H1 (cell line): Measurements from ENCODE around the gene GIMAP2. TPM values are rescaled to one million over a fixed set of nuclear protein-coding genes. Genes with fewer than 3 reads are reported as not detected.

Experiments
- CTCF ChIA-PET: fragments of 300-600 bp; sonication (Branson Sonifier 250); formaldehyde crosslinking; loops from one replicate; lab custom pipeline; 2021; ENCODE audit not compliant: partially characterized antibody; lab: Charles Lee
- POLR2A ChIA-PET: fragments of 300-600 bp; sonication (Branson Sonifier 250); formaldehyde crosslinking; loops from one replicate; lab custom pipeline; 2021; ENCODE audit warnings: inconsistent platforms; ENCODE audit not compliant: partially characterized antibody; lab: Charles Lee
- DNase-seq, 2 experiments: peaks; one replicate each; pipeline versions ENCODE4 v3.0.0 to v3.0.0-alpha.2; 2010 to 2022; ENCODE audit warnings: low spot score in 2 of 2, low read depth in 1 of 2, mixed read lengths in 1 of 2
- FAIRE-seq: peaks from 2 replicates; lab custom pipeline; 2011; peaks lifted over from hg19 to GRCh38; lab: Jason Lieb, UNC
- H2AFZ ChIP-seq: 2 replicates; pipeline ENCODE4 v1.8.1; 2012; ENCODE audit warnings: low read length, inconsistent platforms
- H2AK5ac ChIP-seq: 2 replicates; pipeline ENCODE4 v1.6.1; 2013; ENCODE audit warnings: low read depth, low read length
- H2BK120ac ChIP-seq: replicated peaks from 2 replicates; pipeline ENCODE3; 2013; ENCODE audit warnings: low read depth, low read length, inconsistent platforms
- H2BK12ac ChIP-seq: 2 replicates; pipeline ENCODE4 v1.6.1; 2013; ENCODE audit warnings: low read depth, low read length
- H2BK15ac ChIP-seq: 2 replicates; pipeline ENCODE4 v1.6.1; 2013; ENCODE audit warnings: low read length
- H2BK20ac ChIP-seq: 2 replicates; pipeline ENCODE4 v1.6.1; 2013; ENCODE audit warnings: low read length
- H2BK5ac ChIP-seq: 2 replicates; pipeline ENCODE4 v1.6.1; 2013; ENCODE audit warnings: low read depth, low read length
- H3K14ac ChIP-seq: 2 replicates; pipeline ENCODE4 v1.6.1; 2013; ENCODE audit warnings: inconsistent platforms; ENCODE audit not compliant: insufficient read length
- H3K18ac ChIP-seq: 2 replicates; pipeline ENCODE4 v1.6.1; 2013; ENCODE audit warnings: low read length; ENCODE audit errors: extremely low read depth
- H3K23ac ChIP-seq: 2 replicates; pipeline ENCODE4 v1.6.1; 2013; ENCODE audit warnings: inconsistent platforms; ENCODE audit not compliant: insufficient read length
- H3K23me2 ChIP-seq: 2 replicates; pipeline ENCODE4 v1.6.1; 2013; ENCODE audit warnings: low read depth, low read length
- H3K27ac ChIP-seq: 2 replicates; pipeline ENCODE4 v1.6.1; 2011; ENCODE audit warnings: low read depth, low read length, inconsistent platforms
- H3K27me3 ChIP-seq, 4 experiments: replicated peaks in 1 of 4; 1 replicate in 1 of 4; 2 replicates in 3 of 4; pipeline versions ENCODE4 v1.6.1 to v1.8.1; 2011 to 2013; ENCODE audit warnings: low read length in 3 of 4, mild to moderate bottlenecking in 3 of 4, inconsistent platforms in 2 of 4, mixed read lengths in 2 of 4, moderate library complexity in 1 of 4; ENCODE audit not compliant: control insufficient read depth in 3 of 4, insufficient read depth in 3 of 4; ENCODE audit errors: extremely low read depth in 1 of 4
- H3K36me3 ChIP-seq, 4 experiments: 2 replicates each; pipeline versions ENCODE4 v1.6.1 to v1.8.1; 2011 to 2013; ENCODE audit warnings: mild to moderate bottlenecking in 4 of 4, low read length in 3 of 4, moderate library complexity in 2 of 4, control low read depth in 1 of 4, inconsistent platforms in 1 of 4; ENCODE audit not compliant: insufficient read depth in 4 of 4, control insufficient read depth in 2 of 4
- H3K4ac ChIP-seq: replicated peaks from 2 replicates; pipeline ENCODE3; 2013; ENCODE audit warnings: low read length, low read depth, mixed read lengths, inconsistent platforms; ENCODE audit not compliant: insufficient read length
- H3K4me1 ChIP-seq, 4 experiments: replicated peaks in 1 of 4; 1 replicate in 1 of 4; 2 replicates in 3 of 4; pipeline versions ENCODE4 v1.6.1 to v1.8.1; 2011 to 2013; ENCODE audit warnings: low read length in 3 of 4, inconsistent platforms in 2 of 4, mixed read lengths in 1 of 4; ENCODE audit not compliant: insufficient read depth in 4 of 4, control insufficient read depth in 3 of 4
- H3K4me2 ChIP-seq, 2 experiments: 2 replicates each; pipeline versions ENCODE4 v1.6.1 to v1.8.1; 2011 to 2013; ENCODE audit warnings: low read depth in 2 of 2, low read length in 2 of 2, control low read depth in 1 of 2, inconsistent platforms in 1 of 2, mild to moderate bottlenecking in 1 of 2; ENCODE audit not compliant: insufficient read depth in 1 of 2
- H3K4me3 ChIP-seq, 4 experiments: fragments of 200-600, 300-600 bp in 1 of 4; sonication (generic), shearing (Covaris generic), sonication (Bioruptor Twin) in 1 of 4; 2 replicates each; pipeline versions ENCODE4 v1.5.1 to v1.8.1; 2011 to 2016; ENCODE audit warnings: low read length in 4 of 4, low read depth in 3 of 4, control low read depth in 2 of 4, inconsistent platforms in 2 of 4, mild to moderate bottlenecking in 2 of 4, mixed read lengths in 1 of 4, moderate library complexity in 1 of 4; ENCODE audit not compliant: insufficient read depth in 2 of 4; ENCODE audit errors: extremely low read depth in 1 of 4
- H3K56ac ChIP-seq: replicated peaks from 2 replicates; pipeline ENCODE3; 2013; ENCODE audit warnings: low read depth, mild to moderate bottlenecking, mixed read lengths, low read length, inconsistent platforms; ENCODE audit not compliant: insufficient read length
- H3K79me1 ChIP-seq: 2 replicates; pipeline ENCODE4 v1.6.1; 2013; ENCODE audit warnings: low read depth, low read length, control low read depth
- H3K79me2 ChIP-seq, 2 experiments: 2 replicates each; pipeline versions ENCODE4 v1.6.1 to v1.8.1; 2012 to 2013; ENCODE audit warnings: low read length in 2 of 2, mild to moderate bottlenecking in 2 of 2, inconsistent platforms in 1 of 2; ENCODE audit not compliant: insufficient read depth in 2 of 2, control insufficient read depth in 1 of 2
- H3K9ac ChIP-seq, 4 experiments: replicated peaks in 1 of 4; 1 replicate in 1 of 4; 2 replicates in 3 of 4; pipeline versions ENCODE4 v1.6.1 to v1.8.1; 2011 to 2013; ENCODE audit warnings: low read depth in 3 of 4, low read length in 3 of 4, control low read depth in 2 of 4, mild to moderate bottlenecking in 2 of 4, moderate library complexity in 2 of 4, inconsistent platforms in 1 of 4; ENCODE audit errors: extremely low read depth in 1 of 4
- H3K9me3 ChIP-seq, 2 experiments: 2 replicates each; pipeline versions ENCODE4 v1.6.1 to v1.8.1; 2012 to 2013; ENCODE audit warnings: mild to moderate bottlenecking in 2 of 2, moderate library complexity in 2 of 2, control low read depth in 1 of 2, inconsistent platforms in 1 of 2, low read depth in 1 of 2, low read length in 1 of 2, mixed read lengths in 1 of 2; ENCODE audit not compliant: insufficient read depth in 2 of 2
- H4K20me1 ChIP-seq, 2 experiments: replicated peaks in 1 of 2; 2 replicates each; pipeline versions ENCODE3 to v1.8.1; 2011 to 2013; ENCODE audit warnings: inconsistent platforms in 2 of 2, low read length in 2 of 2, mild to moderate bottlenecking in 1 of 2; ENCODE audit not compliant: insufficient read depth in 2 of 2, control insufficient read depth in 1 of 2
- H4K5ac ChIP-seq: 2 replicates; pipeline ENCODE4 v1.6.1; 2013; ENCODE audit warnings: low read length, low read depth, mixed read lengths, inconsistent platforms; ENCODE audit not compliant: insufficient read length
- H4K8ac ChIP-seq: 2 replicates; pipeline ENCODE4 v1.8.0; 2013; ENCODE audit warnings: mild to moderate bottlenecking, moderate library complexity, low read length, inconsistent platforms; ENCODE audit not compliant: insufficient read depth; ENCODE audit errors: extremely low read depth
- H4K91ac ChIP-seq: replicated peaks from 2 replicates; pipeline ENCODE3; 2013; ENCODE audit warnings: low read length, mixed read lengths, inconsistent platforms; ENCODE audit not compliant: insufficient read length
- ASH2L ChIP-seq: fragments of 200-600, 300-600 bp; sonication (generic); IDR thresholded peaks from one replicate; pipeline ENCODE4 v1.7.1; 2017; ENCODE audit warnings: low read length
- RNF2 ChIP-seq: fragments of 200-900, 300-1000 bp; sonication (generic); IDR thresholded peaks from 2 replicates; pipeline ENCODE4 v1.7.1; 2016; ENCODE audit warnings: borderline replicate concordance, low read depth, mild to moderate bottlenecking, antibody characterized with exemption, low read length; ENCODE audit not compliant: poor library complexity, severe bottlenecking; ENCODE audit errors: missing control alignments
- SP1 ChIP-seq: IDR thresholded peaks from 2 replicates; pipeline ENCODE4 v1.6.1; 2011; ENCODE audit warnings: low read depth, low read length
- TCF12 ChIP-seq: IDR thresholded peaks from 2 replicates; pipeline ENCODE4 v1.6.1; 2011; ENCODE audit warnings: low read depth, mild to moderate bottlenecking, low read length
- USF2 ChIP-seq: IDR thresholded peaks from 2 replicates; pipeline ENCODE4 v1.6.1; 2011; ENCODE audit warnings: low read length, improper control_type of control experiment
- WGBS, 2 experiments: shearing (Covaris generic) in 1 of 2; methylation state at CpG; one replicate each; pipeline versions ENCODE4 v1.1.6 to v1.1.7; 2013 to 2015; ENCODE audit warnings: low lambda C conversion rate in 2 of 2, mixed read lengths in 2 of 2, inconsistent platforms in 1 of 2, low coverage in 1 of 2, missing lambda C conversion rate in 1 of 2; ENCODE audit not compliant: insufficient replicate concordance in 2 of 2, insufficient coverage in 1 of 2, insufficient read length in 1 of 2; ENCODE audit errors: extremely low coverage in 1 of 2, missing lambda C conversion rate in 1 of 2; 5-methylcytosine and 5-hydroxymethylcytosine counted together
- polyA plus RNA-seq, 7 experiments: library from polyadenylated mRNA; depleted of rRNA in 3 of 7; stranded (reverse) in 5 of 7; unstranded in 2 of 7; fragments of >200 nt in 5 of 7; fragments of 200-250 nt in 2 of 7; gene quantifications; 1 replicate in 5 of 7; 2 replicates in 1 of 7; 4 replicates in 1 of 7; pipeline versions ENCODE4 v1.2.1 to v1.2.3, GENCODE V29; 2011 to 2013; ENCODE audit warnings: missing spikeins in 2 of 7, mixed read lengths in 2 of 7
- total RNA-seq: library from RNA; stranded (reverse); fragmentation: NEBNext Ultra II Directional; extraction: Animal tissue kit (Norgen Biotek cat#: 25700); gene quantifications from 2 replicates; pipeline ENCODE4 v1.2.1, GENCODE V29; 2021

Gene GIMAP2
- total and polyA plus RNA-seq, 2 of the 8 experiments (the other 6 are each of a cell fraction or from before 2014, with no cell fraction given) = not detected

GRCh38 chr7:150716939-150717338, 31.4 kb downstream of the GIMAP2 start:
- no peak overlapping the region for H3K14ac ChIP-seq
- no peak overlapping the region for H3K9ac ChIP-seq
- no peak overlapping the region for H2BK120ac ChIP-seq
- no peak overlapping the region for H3K18ac ChIP-seq
- ChIA-PET POLR2A (no interaction called here), CTCF (interaction anchor here (1.2 to 1.5 kb wide), 2 partner anchors 28 to 268 kb away, joined by 4 to 5 read pairs; no protein-coding TSS in a partner anchor)
- no peak overlapping the region for H4K8ac ChIP-seq
- H3K9me3 ChIP-seq = no peaks in the 10 kb centered on the region; a peak in 1 of 4 replicates
- DNase-seq (no peak), FAIRE-seq (no peak)
- H4K91ac ChIP-seq = no peak overlapping the region
- no peak overlapping the region for H2BK15ac ChIP-seq
- no peak overlapping the region for H3K27ac ChIP-seq
- no peak overlapping the region for H2AK5ac ChIP-seq
- no peaks in the 10 kb centered on the region for H3K23me2 ChIP-seq
- H2BK20ac ChIP-seq = no peak overlapping the region
- no peak overlapping the region for H3K4me3 ChIP-seq
- H3K27me3 ChIP-seq = peaks cover 0 to 8% (median 2%) of the 10 kb centered on the region in 4 experiments; a peak in 4 of 7 replicates
- H3K79me2 ChIP-seq = no peaks in the 10 kb centered on the region
- no peak overlapping the region for H2BK5ac ChIP-seq
- H4K20me1 ChIP-seq = no peaks in the 10 kb centered on the region
- no peak overlapping the region for H3K23ac ChIP-seq
- no peak overlapping the region for H4K5ac ChIP-seq
- no peaks in the 10 kb centered on the region for H3K79me1 ChIP-seq
- H3K36me3 ChIP-seq = no peaks in the 10 kb centered on the region
- H3K4me2 ChIP-seq = no peak overlapping the region
- H2BK12ac ChIP-seq = no peak overlapping the region
- H2AFZ ChIP-seq = no peak overlapping the region
- no peak overlapping the region for H3K4ac ChIP-seq
- H3K56ac ChIP-seq = no peak overlapping the region
- 94% methylated on average over 4 of the region's 4 CpGs; no CpG with 5 or more reads in 1 of the 2 experiments for WGBS, 2 experiments
- no peaks in the 10 kb centered on the region for H3K4me1 ChIP-seq
- no peak for TF ChIP-seq TCF12
- TF ChIP-seq RNF2 = no peak
- no peak for TF ChIP-seq ASH2L
- no peak for TF ChIP-seq USF2
- no peak for TF ChIP-seq SP1
